Measurements from ENCODE around the gene MYOC. TPM values are rescaled to one million over a fixed set of nuclear protein-coding genes. Genes with fewer than 3 reads are reported as not detected.
"Not testable (repeated sequence)": the region's sequence is repeated elsewhere in the genome, so short reads cannot be mapped to it uniquely, and the experiment has no call there.

MYOC gene
- total RNA-seq, 1 donor, result not detected

DNA sequence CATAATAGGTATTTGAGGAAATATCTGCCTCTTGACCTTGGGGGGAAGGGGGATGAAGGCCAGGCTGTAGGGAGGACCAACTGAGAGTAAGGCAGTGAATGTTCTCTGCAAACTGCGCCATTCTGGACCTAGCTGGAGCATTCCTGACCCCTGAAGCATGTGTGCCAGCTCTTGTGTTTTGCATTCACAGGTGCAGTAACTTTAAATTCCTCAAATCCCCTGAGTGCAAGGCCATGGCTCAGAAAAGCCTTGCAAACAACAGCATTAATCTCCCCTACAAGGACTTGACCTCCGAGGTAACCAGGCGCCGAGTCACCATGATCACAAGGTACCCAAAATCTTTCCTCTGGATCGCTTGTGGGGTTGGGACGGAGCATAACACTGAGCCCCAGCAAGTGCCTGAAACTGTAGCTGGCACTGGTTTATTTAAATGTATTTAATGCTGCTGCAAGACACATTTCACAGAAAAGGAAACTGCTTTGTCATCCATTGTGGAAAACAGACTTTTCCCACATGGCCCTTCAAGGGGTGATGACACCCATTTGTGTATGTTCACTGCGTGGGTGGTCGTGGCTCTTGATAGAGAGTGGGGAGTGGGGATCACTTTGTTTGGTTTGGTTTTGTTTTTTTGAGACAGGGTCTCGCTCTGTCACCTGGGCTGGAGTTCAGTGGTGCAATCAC is 28.7 kb downstream of the MYOC start:
- no peaks in the 10 kb centered on the region for H3K79me2 ChIP-seq (ENCODE audit: insufficient read depth, low read length)
- no peak overlapping the region for H3K27ac ChIP-seq (ENCODE audit: low read depth, low read length)
- peaks cover 7% of the 10 kb centered on the region for H3K27me3 ChIP-seq (ENCODE audit: insufficient read depth, low read length)
- peak; percentile 50 for DNase-seq (ENCODE audit: insufficient read length, low spot score, missing footprints)
- no peak overlapping the region for H3K4me3 ChIP-seq (ENCODE audit: insufficient read depth, low read length)
- no peak overlapping the region for H2AFZ ChIP-seq (ENCODE audit: low read length)
- no peaks in the 10 kb centered on the region for H3K36me3 ChIP-seq (ENCODE audit: insufficient read depth, low read length)
- H3K9me3 ChIP-seq (ENCODE audit: low read depth, low read length), result no peaks in the 10 kb centered on the region
- no peak for TF ChIP-seq CTCF (IDR thresholded peaks at IDR 0.05; ENCODE audit: extremely low read depth, low read depth, low read length)
- H3K4me1 ChIP-seq (ENCODE audit: insufficient read depth, low read length), result no peaks in the 10 kb centered on the region
- H3K4me2 ChIP-seq (ENCODE audit: insufficient read depth, low read length), result no peak overlapping the region
- H4K20me1 ChIP-seq (ENCODE audit: insufficient read depth, low read length), result no peaks in the 10 kb centered on the region

DNA sequence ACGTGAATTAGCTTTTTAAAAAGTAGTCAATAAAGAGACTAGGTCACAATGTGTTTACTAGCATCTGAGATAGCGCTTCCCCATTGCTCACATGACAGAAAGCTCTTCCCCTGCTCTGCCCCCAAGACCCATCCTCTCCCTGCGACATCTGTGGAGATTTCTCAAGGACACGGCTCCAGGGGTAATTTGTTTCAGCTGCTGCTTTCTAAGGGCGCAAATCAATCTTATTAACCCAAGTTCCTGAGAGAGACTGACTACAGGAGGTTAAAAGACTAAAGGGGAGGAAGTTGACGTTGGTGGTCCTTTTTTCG is 30.4 kb downstream of the MYOC start, which contains the start of gene MYOCOS:
TSS of gene MYOCOS (plus strand) at position 92 of the 311 bp plus-strand sequence. CDS start 1,641 bp downstream, outside the sequence.
- Histone ChIP-seq H3K4me3 (ENCODE audit: insufficient read depth, low read length) (no peak within 1 kb of the TSS), H3K79me2 (ENCODE audit: insufficient read depth, low read length) (no peaks in the 10 kb centered on the region), H3K9me3 (ENCODE audit: low read depth, low read length) (no peaks in the 10 kb centered on the region), H4K20me1 (ENCODE audit: insufficient read depth, low read length) (no peaks in the 10 kb centered on the region), H3K36me3 (ENCODE audit: insufficient read depth, low read length) (no peaks in the 10 kb centered on the region), H3K4me1 (ENCODE audit: insufficient read depth, low read length) (no peaks in the 10 kb centered on the region), H3K27me3 (ENCODE audit: insufficient read depth, low read length) (peaks cover 8% of the 10 kb centered on the region), H3K27ac (ENCODE audit: low read depth, low read length) (no peak within 1 kb of the TSS), H2AFZ (ENCODE audit: low read length) (no peak within 1 kb of the TSS), H3K4me2 (ENCODE audit: insufficient read depth, low read length) (no peak within 1 kb of the TSS)
- no peak for TF ChIP-seq CTCF (IDR thresholded peaks at IDR 0.05; ENCODE audit: extremely low read depth, low read depth, low read length)
- no peak for DNase-seq (ENCODE audit: insufficient read length, low spot score, missing footprints)

GRCh38 chr1:171616586-171616985 is 35.9 kb downstream of the MYOC start:
- Histone ChIP-seq H3K27ac (ENCODE audit: low read depth, low read length) (no peak overlapping the region), H3K79me2 (ENCODE audit: insufficient read depth, low read length) (no peaks in the 10 kb centered on the region), H3K27me3 (ENCODE audit: insufficient read depth, low read length) (peaks cover 5% of the 10 kb centered on the region), H3K4me2 (ENCODE audit: insufficient read depth, low read length) (no peak overlapping the region), H3K36me3 (ENCODE audit: insufficient read depth, low read length) (no peaks in the 10 kb centered on the region), H2AFZ (ENCODE audit: low read length) (no peak overlapping the region), H3K4me3 (ENCODE audit: insufficient read depth, low read length) (no peak overlapping the region), H4K20me1 (ENCODE audit: insufficient read depth, low read length) (no peaks in the 10 kb centered on the region), H3K4me1 (ENCODE audit: insufficient read depth, low read length) (no peaks in the 10 kb centered on the region), H3K9me3 (ENCODE audit: low read depth, low read length) (no peaks in the 10 kb centered on the region)
- no peak for DNase-seq (ENCODE audit: insufficient read length, low spot score, missing footprints)
- TF ChIP-seq CTCF (IDR thresholded peaks at IDR 0.05; ENCODE audit: extremely low read depth, low read depth, low read length), result no peak

DNA sequence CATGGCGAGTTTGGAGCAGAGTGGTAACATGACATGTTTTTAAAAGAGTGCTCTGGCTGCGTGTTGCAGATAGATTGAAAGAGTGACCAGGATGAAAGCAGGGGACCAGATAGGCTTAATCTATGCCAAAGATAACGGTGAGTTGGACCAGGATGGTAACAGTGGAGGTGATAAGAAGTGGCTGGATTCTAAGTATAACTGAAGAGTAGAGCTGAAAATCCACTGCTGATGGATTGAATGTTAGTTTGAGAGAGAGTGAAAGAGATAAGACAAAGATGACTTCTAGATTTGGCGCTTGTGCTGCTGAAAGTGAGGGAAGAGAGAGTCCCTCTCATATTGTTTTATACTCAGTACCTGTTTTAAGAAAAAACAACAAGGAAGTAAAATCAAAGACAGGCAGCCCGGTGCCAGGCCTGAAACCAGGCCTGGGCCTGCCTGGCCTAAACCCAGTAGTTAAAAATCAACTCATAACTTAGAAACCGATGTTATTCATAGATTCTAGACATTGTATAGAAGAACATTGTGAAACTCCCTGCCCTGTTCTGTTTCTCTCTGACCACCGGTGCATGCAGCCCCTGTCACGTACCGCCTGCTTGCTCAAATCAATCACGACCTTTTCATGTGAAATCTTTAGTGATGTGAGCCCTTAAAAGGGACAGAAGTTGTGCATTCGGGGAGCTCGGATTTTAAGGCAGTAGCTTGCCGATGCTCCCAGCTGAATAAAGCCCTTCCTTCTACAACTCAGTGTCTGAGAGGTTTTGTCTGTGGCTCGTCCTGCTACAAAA is 37.2 kb downstream of the MYOC start:
- not testable (repeated sequence) for H3K79me2 ChIP-seq (ENCODE audit: insufficient read depth, low read length); H3K9me3 ChIP-seq (ENCODE audit: low read depth, low read length)

More for the DNA sequence above, 37.2 kb downstream of the MYOC start:
- H3K27ac ChIP-seq (ENCODE audit: low read depth, low read length); H2AFZ ChIP-seq (ENCODE audit: low read length); H3K4me2 ChIP-seq (ENCODE audit: insufficient read depth, low read length); DNase-seq (ENCODE audit: insufficient read length, low spot score, missing footprints); H3K4me3 ChIP-seq (ENCODE audit: insufficient read depth, low read length); H3K36me3 ChIP-seq (ENCODE audit: insufficient read depth, low read length); H3K27me3 ChIP-seq (ENCODE audit: insufficient read depth, low read length); H4K20me1 ChIP-seq (ENCODE audit: insufficient read depth, low read length); H3K4me1 ChIP-seq (ENCODE audit: insufficient read depth, low read length): not testable (repeated sequence)
